Measurements from ENCODE around the gene TRNAU1AP.
"Not testable (repeated sequence)": the region's sequence is repeated elsewhere in the genome, so short reads cannot be mapped to it uniquely, and the experiment has no call there.

TRNAU1AP gene

DNA sequence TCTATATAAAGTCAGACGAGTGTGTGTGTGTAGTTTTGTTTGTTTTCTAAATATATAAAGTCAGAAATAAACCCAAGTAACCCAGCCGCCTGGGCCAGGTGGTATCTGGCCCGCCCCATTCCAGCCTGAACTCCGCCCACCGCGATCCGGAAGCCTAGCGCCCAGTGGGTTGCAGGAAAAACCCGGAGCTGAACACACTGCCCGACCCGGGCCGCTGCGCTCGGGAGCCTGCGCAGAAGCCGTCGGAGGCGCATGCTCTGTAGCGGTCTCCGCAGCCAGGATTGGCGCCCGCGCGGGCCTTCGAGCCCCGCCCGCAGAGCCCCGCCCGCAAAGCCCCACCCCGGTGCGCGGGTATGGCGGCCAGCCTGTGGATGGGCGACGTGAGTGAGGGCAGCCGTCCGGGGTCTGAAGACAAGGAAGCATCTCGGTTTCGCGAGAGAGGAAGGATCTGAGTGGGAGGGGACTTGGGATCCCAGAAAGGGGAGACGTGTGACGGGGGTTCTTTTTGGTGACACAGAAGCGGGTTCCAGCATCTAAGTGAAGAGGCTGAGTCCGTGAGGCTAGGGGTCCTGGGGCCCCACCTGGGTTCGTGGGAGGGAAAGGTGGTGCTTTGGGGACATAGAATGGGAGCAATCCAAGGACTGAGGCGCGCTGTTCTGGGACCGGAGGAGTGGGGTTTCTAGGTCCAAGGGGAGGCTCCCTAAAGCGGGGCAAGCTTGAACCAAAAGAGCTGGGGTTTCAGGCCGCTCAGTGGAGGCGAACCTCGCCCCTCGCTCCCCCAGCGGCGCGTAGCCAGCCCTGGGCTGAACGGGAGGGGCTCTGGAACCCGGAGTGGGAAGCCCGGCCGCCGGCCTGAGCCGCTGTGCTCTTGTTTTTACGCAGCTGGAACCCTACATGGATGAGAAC lies at the start of gene TRNAU1AP:
Gene TRNAU1AP (plus strand): TSS at position 328 of the 906 bp plus-strand sequence. CDS start 26 bp downstream, at position 354.
- peak; percentile 81 for DNase-seq (ENCODE audit: low read depth)

GRCh38 chr1:28503117-28503516 lies 49.8 kb upstream of the TRNAU1AP start:
- no peak for DNase-seq (ENCODE audit: low read depth)

GRCh38 chr1:28505406-28506187 lies 47.3 kb upstream of the TRNAU1AP start, which contains the start of gene RCC1:
TSS of gene RCC1 (plus strand) at chr1:28506043. CDS start at chr1:28529867, 23,824 bp downstream.
- DNase-seq (ENCODE audit: low read depth), result peak; percentile 95

- no peak for DNase-seq (ENCODE audit: low read depth)
Measured at GRCh38 chr1:28506907-28507246, 46.0 kb upstream of the TRNAU1AP start.

GRCh38 chr1:28507247-28507645 lies 45.6 kb upstream of the TRNAU1AP start:
- DNase-seq (ENCODE audit: low read depth), result no peak

- DNase-seq (ENCODE audit: low read depth), result no peak
Measured at GRCh38 chr1:28507646-28508434, 45.0 kb upstream of the TRNAU1AP start.

DNA sequence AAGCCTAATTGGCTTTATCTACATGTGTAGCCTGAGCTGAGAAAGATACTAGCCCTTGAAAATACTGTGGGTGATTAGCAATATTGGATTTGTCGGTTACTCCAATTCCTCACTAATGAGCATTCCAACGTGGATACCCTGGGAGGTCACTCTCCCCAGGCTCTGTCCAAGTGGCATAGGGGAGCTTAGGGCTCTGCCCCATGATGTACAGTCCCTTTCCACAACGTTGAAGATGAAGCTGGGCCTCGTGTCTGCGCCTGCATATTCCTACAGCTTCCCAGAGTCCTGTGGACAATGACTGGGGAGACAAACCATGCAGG lies 44.5 kb upstream of the TRNAU1AP start:
- DNase-seq (ENCODE audit: low read depth), result no peak

- DNase-seq (ENCODE audit: low read depth), result no peak
Measured at GRCh38 chr1:28509705-28510272, 43.1 kb upstream of the TRNAU1AP start.

GRCh38 chr1:28510273-28510969 lies 42.5 kb upstream of the TRNAU1AP start:
- no peak for DNase-seq (ENCODE audit: low read depth)

GRCh38 chr1:28510970-28511440 lies 41.9 kb upstream of the TRNAU1AP start:
- no peak for DNase-seq (ENCODE audit: low read depth)

DNA sequence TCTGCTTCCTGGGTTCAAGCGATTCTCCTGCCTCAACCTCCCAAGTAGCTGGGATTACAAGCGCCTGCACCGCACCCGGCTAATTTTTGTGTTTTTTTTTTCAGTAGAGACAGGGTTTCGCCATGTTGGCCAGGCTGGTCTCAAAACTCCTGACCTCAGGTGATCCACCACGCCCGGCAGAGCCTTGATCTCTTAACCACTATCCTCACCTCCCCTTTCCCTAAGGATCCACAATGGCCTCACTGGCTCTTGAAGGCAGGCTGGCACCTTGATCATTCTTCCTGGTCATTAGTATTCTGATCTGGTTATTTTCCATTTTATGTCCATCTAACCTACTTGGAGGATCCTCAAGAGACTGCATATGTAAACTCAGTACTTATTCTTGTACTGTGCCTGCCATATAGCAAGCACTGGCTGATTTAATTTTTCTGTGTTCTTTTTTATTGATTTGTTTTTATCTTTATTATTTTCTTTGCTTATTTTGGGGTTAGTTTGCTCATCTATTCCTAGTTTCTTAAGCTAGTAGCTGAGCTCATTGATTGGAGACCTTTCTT lies 40.8 kb upstream of the TRNAU1AP start:
- no peak for DNase-seq (ENCODE audit: low read depth)

GRCh38 chr1:28514445-28514933 lies 38.4 kb upstream of the TRNAU1AP start:
- not testable (repeated sequence) for DNase-seq (ENCODE audit: low read depth)

- no peak for DNase-seq (ENCODE audit: low read depth)
Measured at GRCh38 chr1:28516518-28516956, 36.3 kb upstream of the TRNAU1AP start.

GRCh38 chr1:28517649-28517999 lies 35.3 kb upstream of the TRNAU1AP start:
- DNase-seq (ENCODE audit: low read depth), result no peak

DNA sequence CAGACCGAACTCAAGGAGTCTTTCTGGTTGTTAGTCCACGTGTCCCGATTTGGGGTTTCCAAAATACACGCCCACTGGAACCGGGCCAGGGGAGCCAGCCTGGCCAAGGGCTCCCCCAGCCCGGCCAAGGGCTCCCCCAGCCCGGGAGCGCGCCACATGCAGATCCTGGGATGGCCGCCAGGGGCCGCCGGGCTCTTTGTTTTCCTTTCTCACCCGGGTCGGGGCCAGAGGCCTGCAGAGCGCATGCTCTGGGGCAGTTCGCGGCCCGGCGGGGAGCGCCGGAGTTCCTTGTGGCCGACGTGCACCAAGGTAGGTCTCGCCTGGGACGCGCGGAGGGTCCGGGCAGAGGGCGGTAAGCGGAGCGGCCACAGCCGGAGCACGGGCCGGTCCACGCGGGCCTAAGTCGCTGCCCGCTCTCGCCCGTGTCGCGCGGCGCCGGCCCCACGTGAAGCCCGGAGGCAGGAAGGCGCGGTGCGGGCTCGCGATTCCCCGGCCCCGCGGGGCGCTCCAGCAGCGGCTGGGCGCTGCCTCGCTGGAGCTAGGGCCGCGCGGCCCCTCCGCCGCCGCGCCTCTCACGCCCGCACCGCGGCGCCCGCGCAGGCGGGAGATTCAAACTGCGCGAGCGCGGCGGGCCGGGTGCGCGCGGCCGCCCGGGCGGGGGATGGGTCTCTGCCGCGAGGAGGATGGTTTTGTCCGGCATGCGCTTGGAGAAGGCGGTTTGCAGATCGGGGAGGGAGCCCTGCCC lies 34.7 kb upstream of the TRNAU1AP start:
- no peak for DNase-seq (ENCODE audit: low read depth)

GRCh38 chr1:28518745-28519341 lies 34.0 kb upstream of the TRNAU1AP start:
- DNase-seq (ENCODE audit: low read depth), result no peak

GRCh38 chr1:28519946-28520725 lies 32.7 kb upstream of the TRNAU1AP start:
- DNase-seq (ENCODE audit: low read depth), result no peak

GRCh38 chr1:28520796-28521195 lies 32.1 kb upstream of the TRNAU1AP start:
- not testable (repeated sequence) for DNase-seq (ENCODE audit: low read depth)

Measured in non-pigmented ciliary epithelial cell (primary cell).